Gastrocnemius medialis (tissue), 4 donors: ENCODE measurements around the gene TLE2.

Experiments
- CTCF ChIP-seq, 5 experiments: fragments of 450-650 bp in 3 of 5; fragments of 200-600 bp in 2 of 5; sonication (generic) in 2 of 5; IDR thresholded peaks in 4 of 5; conservative IDR thresholded peaks in 1 of 5; 1 replicate in 4 of 5; 2 replicates in 1 of 5; pipeline ENCODE4 v1.5.1; 2016 to 2019; ENCODE audit warnings: antibody characterized with exemption in 5 of 5, mild to moderate bottlenecking in 3 of 5, moderate library complexity in 3 of 5
- POLR2A ChIP-seq, 2 donors: fragments of 450-650 bp; IDR thresholded peaks; one replicate each; pipeline ENCODE4 v1.6.1; 2017; ENCODE audit warnings: antibody characterized with exemption in 2 of 2, mild to moderate bottlenecking in 2 of 2, moderate library complexity in 2 of 2

GRCh38 chr19:2982561-2982960, 46.5 kb downstream of the TLE2 start:
- TF ChIP-seq CTCF (IDR thresholded peaks at IDR 0.05 in 4 of 5, conservative IDR thresholded peaks at IDR 0.05 in 1 of 5) (no peak), POLR2A (IDR thresholded peaks at IDR 0.05) (no peak)
